HG03558 (cell line): ENCODE results near the gene COQ7.

ENCODE experiments used
- ATAC-seq: cut with Tn5 transposase; IDR thresholded peaks from one replicate; pipeline ENCODE4 v1.9.1; 2021; ENCODE audit warnings: moderate number of reproducible peaks; ENCODE audit not compliant: unreplicated experiment; ENCODE audit errors: extremely low read depth

The COQ7 gene

GRCh38 chr16:19067349-19068236 lies at the start of gene COQ7:
Gene COQ7 (plus strand): TSS chr16:19067614. CDS start chr16:19067665, 51 bp downstream.
- ATAC-seq: peak; percentile 88

- no peak for ATAC-seq
Observed at GRCh38 chr16:19020689-19021088, 46.7 kb upstream of the COQ7 start.

GRCh38 chr16:19021747-19022146 lies 45.7 kb upstream of the COQ7 start:
- ATAC-seq: no peak

GRCh38 chr16:19027416-19027815 lies 40.0 kb upstream of the COQ7 start:
- no peak for ATAC-seq

GRCh38 chr16:19029980-19030379 lies 37.4 kb upstream of the COQ7 start:
- ATAC-seq: no peak

GRCh38 chr16:19031738-19032137 lies 35.7 kb upstream of the COQ7 start:
- ATAC-seq: no peak

DNA sequence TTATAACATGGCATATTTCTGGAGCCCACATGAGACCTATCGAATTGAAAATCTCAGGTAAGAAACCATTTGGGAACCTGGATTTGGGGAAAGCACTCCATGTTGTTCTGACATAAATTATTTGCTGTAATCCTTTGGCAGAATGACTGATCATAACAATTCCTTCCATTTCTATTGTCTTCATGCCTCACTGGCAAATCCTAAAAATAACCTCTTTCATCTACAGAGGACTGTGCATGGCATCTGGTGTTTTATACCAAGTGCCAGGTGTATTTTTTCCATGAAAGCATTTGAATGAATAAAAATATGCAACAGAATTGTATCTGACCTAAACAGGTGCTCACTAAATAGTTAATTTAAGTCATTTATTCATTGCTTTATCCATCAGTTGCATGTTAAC lies 33.7 kb upstream of the COQ7 start:
- ATAC-seq: no peak

DNA sequence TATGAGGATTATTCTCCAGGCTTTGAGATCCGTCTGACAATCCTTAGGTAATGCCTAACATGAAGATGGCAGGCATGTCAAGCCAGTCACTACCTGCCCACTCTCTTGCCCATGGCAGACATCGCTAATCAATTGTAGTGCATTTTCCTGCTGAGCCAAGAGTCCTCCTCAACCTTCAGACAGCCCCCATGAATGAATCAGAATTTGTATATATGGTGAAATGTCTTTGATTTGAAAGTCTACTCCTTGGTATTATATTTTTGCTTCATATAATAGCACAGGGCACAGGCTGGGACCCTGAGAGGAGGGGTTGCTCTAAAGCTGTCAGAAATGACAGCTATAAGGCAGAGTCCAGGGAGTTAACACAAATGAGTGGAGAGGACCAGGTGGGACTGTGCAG lies 27.0 kb upstream of the COQ7 start:
- no peak for ATAC-seq

DNA sequence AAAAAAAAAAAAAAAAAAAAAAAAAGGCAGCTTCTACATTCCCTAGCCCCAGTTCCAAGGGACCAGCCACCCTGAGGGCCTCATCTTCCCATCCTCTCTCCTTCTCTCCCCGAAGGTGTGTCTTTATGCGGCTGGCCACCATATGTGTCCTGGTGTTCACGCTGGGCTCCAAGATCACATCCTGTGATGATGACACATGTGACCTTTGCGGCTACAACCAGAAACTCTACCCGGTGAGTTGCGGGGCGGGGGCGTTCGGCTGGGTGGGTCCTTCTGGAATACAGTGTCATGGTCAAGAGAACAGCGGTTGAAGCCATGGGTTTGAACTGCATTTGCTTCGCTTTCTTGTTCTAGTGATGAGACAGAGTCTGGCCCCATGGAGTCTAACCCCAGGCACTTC lies 22.6 kb upstream of the COQ7 start:
- no peak for ATAC-seq

DNA sequence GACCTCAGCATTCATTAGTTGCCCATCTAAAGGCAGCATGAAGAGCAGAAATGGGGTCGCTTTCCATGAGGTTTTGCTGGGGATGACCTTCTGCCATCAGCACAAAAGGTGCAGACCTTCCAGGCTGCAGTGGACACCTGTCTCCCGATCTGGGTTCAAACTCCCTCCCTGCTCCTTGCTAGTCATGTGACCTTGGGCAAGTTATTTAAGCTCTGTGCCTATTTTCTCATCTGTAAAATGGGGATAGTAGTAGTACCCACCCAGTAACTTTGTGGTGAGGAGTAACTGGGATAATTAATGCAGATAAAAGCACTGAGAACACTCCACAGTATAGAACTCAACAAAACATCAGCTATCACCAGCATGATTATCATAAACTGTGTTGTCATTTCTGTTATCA lies 21.4 kb upstream of the COQ7 start:
- ATAC-seq: no peak

GRCh38 chr16:19062706-19063105 lies 4.7 kb upstream of the COQ7 start:
- no peak for ATAC-seq

GRCh38 chr16:19066988-19067348 lies 446 bp upstream of the COQ7 start:
- no peak for ATAC-seq

GRCh38 chr16:19068237-19068815 lies 912 bp downstream of the COQ7 start:
- no peak for ATAC-seq

DNA sequence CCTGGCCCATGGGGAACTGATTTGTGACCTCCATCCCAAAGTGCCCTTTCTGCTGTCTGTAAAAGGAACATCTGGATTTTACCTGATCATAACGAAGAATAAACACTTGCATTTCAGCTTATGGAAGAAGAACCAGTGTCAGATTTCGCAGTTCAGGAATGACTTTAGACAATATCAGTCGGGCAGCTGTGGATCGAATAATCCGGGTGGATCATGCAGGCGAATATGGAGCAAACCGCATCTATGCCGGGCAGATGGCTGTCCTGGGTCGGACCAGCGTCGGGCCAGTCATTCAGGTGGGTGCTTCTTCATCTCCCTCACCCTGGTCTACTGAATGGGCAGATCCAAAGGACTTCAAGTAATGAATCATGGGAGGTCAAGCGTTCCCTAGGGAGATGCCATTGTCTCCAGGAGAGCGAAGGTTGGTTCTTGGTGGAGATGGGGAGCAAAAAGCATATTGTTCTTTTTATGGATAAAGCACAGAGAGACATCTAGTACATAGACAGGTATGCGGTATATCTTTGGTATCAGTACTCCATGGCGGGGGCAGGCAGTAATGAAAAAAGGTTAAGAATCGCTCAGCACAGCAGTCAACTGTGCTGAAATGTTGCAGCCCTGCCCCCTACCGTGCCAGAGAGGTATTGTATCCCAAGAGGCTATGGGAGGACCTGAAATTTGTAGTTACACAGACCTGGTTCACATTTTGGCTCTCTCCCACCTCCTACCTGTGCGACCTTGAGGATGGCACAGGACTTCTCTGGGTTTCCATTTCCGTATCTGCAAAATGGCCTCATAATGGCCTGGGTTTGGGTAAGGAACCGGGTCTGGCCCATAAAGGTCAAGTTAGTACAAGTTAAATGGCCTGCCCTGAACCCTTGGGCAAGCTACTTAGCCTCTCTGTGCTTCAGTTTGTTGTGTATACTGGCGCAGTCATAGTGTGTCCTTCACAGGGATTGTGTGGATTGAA lies 4.7 kb downstream of the COQ7 start:
- no peak for ATAC-seq

GRCh38 chr16:19073344-19073743 lies 5.9 kb downstream of the COQ7 start:
- ATAC-seq: no peak

- ATAC-seq: no peak
Observed at GRCh38 chr16:19073863-19074262, 6.4 kb downstream of the COQ7 start.

- no peak for ATAC-seq
Observed at GRCh38 chr16:19075511-19075910, 8.1 kb downstream of the COQ7 start.

- no peak for ATAC-seq
Observed at GRCh38 chr16:19077879-19078278, 10.5 kb downstream of the COQ7 start.

GRCh38 chr16:19083670-19084069 lies 16.3 kb downstream of the COQ7 start:
- no peak for ATAC-seq

DNA sequence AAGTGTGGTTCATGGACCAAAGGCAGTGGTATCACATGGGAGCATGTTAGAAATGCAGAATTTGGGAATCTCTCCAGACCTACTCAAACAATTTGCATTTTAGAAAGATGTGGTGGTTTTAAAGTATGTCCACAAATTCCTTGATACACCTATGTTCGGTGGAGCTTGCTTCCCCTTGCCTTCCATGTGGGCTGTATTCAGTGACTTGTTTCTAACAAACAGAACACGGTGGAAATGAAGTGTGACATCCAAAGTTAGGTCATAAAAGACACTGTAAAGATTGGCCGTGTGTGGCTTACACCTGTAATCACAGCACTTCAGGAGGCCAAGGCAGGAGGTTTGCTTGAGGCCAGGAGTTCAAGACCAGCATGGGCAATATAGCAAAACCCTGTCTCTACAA lies 16.7 kb downstream of the COQ7 start:
- no peak for ATAC-seq

DNA sequence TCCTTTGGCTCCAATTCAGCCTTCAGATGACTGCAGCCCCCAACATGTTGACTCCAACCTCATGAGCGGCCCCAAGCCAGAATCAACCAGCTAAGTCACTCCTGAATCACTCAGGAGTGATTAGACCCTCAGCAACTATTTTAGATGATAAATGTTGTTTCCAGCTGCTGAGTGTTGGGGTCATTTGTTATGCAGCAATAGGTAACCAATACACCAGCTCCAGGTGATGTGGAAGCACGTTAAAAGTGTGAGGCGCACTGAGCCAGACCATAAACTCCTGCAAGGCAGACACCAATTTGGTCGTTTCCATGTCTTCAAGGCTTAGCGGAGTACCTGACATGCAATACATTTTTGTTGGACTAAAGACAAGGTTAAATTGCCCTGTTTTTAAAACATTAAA lies 17.5 kb downstream of the COQ7 start:
- no peak for ATAC-seq
